Measurements from ENCODE around the gene FMNL1.

The FMNL1 gene

GRCh38 chr17:45279898-45280297 is 58.2 kb downstream of the FMNL1 start:
- H3K4me3 ChIP-seq (replicated peaks; ENCODE audit: low read depth, low read length), result no peak overlapping the region
- no peaks in the 10 kb centered on the region for H3K27me3 ChIP-seq (replicated peaks; ENCODE audit: control insufficient read depth, insufficient read depth, low read length)
- no peak for TF ChIP-seq CTCF (IDR thresholded peaks at IDR 0.05; ENCODE audit: insufficient read depth, low read length, poor library complexity, severe bottlenecking)
- peaks cover 29% of the 10 kb centered on the region for H3K36me3 ChIP-seq (ENCODE audit: control insufficient read depth, insufficient read depth, low read length)
- DNase-seq (ENCODE audit: extremely low read depth, insufficient read length), result no peak

- Histone ChIP-seq H3K27me3 (replicated peaks; ENCODE audit: control insufficient read depth, insufficient read depth, low read length) (no peaks in the 10 kb centered on the region), H3K36me3 (ENCODE audit: control insufficient read depth, insufficient read depth, low read length) (peaks cover 49% of the 10 kb centered on the region), H3K4me3 (replicated peaks; ENCODE audit: low read depth, low read length) (no peak overlapping the region)
- DNase-seq (ENCODE audit: extremely low read depth, insufficient read length), result no peak
- TF ChIP-seq CTCF (IDR thresholded peaks at IDR 0.05; ENCODE audit: insufficient read depth, low read length, poor library complexity, severe bottlenecking), result no peak
Observed at GRCh38 chr17:45282683-45283644, 61.3 kb downstream of the FMNL1 start.

GRCh38 chr17:45283711-45284110 is 62.0 kb downstream of the FMNL1 start:
- Histone ChIP-seq H3K4me3 (replicated peaks; ENCODE audit: low read depth, low read length) (no peak overlapping the region), H3K27me3 (replicated peaks; ENCODE audit: control insufficient read depth, insufficient read depth, low read length) (no peaks in the 10 kb centered on the region), H3K36me3 (ENCODE audit: control insufficient read depth, insufficient read depth, low read length) (peaks cover 51% of the 10 kb centered on the region)
- DNase-seq (ENCODE audit: extremely low read depth, insufficient read length), result no peak
- TF ChIP-seq CTCF (IDR thresholded peaks at IDR 0.05; ENCODE audit: insufficient read depth, low read length, poor library complexity, severe bottlenecking), result no peak

- Histone ChIP-seq H3K4me3 (replicated peaks; ENCODE audit: low read depth, low read length) (no peak overlapping the region), H3K36me3 (ENCODE audit: control insufficient read depth, insufficient read depth, low read length) (peaks cover 56% of the 10 kb centered on the region), H3K27me3 (replicated peaks; ENCODE audit: control insufficient read depth, insufficient read depth, low read length) (no peaks in the 10 kb centered on the region)
- no peak for DNase-seq (ENCODE audit: extremely low read depth, insufficient read length)
- TF ChIP-seq CTCF (IDR thresholded peaks at IDR 0.05; ENCODE audit: insufficient read depth, low read length, poor library complexity, severe bottlenecking), result peak; percentile 52
Observed at GRCh38 chr17:45284176-45285140, 62.8 kb downstream of the FMNL1 start.

- DNase-seq (ENCODE audit: extremely low read depth, insufficient read length), result no peak
- H3K4me3 ChIP-seq (replicated peaks; ENCODE audit: low read depth, low read length), result no peak overlapping the region
- no peak for TF ChIP-seq CTCF (IDR thresholded peaks at IDR 0.05; ENCODE audit: insufficient read depth, low read length, poor library complexity, severe bottlenecking)
- no peaks in the 10 kb centered on the region for H3K27me3 ChIP-seq (replicated peaks; ENCODE audit: control insufficient read depth, insufficient read depth, low read length)
- peaks cover 64% of the 10 kb centered on the region for H3K36me3 ChIP-seq (ENCODE audit: control insufficient read depth, insufficient read depth, low read length)
Observed at GRCh38 chr17:45286286-45286685, 64.6 kb downstream of the FMNL1 start.
